Muscle of back (tissue), 11 donors: Measurements from ENCODE around the gene MAP4K1. TPM values are rescaled to one million over a fixed set of nuclear protein-coding genes. Genes with fewer than 3 reads are reported as not detected.
"Not testable (repeated sequence)": the region's sequence is repeated elsewhere in the genome, so short reads cannot be mapped to it uniquely, and the experiment has no call there.

ENCODE experiments used
- DNase-seq, 3 donors: peaks; one replicate each; pipeline versions ENCODE4 v3.0.0 to v3.0.0-alpha.2; 2013
- polyA plus RNA-seq, 10 donors: library from polyadenylated mRNA; unstranded; fragments of 120-200 nt; gene quantifications; one replicate each; pipeline ENCODE4 v1.2.1, GENCODE V29; 2013; ENCODE audit not compliant: insufficient read length in 10 of 10

MAP4K1 gene
- polyA plus RNA-seq, 10 donors = 2.7 to 19.2 (median 9.1) TPM

DNA sequence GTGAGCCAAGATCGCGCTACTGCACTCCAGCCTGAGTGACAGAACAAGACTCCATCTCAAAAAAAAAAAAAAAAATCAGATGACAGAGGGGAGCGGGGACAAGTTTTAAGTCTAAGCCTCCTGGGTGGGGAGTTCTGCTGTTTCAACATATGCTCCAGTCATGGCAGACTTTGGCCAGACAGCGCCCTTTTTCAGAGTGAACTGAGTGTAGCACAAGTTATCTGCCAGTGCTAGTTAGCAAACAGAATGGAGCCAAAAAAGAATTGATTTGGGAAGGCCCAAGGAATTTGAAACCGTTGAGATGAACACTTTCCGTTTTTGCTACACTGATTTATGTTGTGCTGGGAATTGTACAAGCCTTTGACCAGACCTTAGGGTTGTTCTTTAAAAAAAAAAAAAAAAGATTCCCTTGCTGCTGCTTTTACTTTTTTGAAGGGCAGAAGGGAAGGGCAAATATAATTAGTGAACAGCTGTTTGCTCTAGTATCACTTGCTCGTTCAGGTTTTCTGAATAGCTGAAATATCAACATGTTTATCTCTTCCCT lies 35.3 kb upstream of the MAP4K1 start:
- DNase-seq = peak in 1 of 3 donors; percentile 68

DNA sequence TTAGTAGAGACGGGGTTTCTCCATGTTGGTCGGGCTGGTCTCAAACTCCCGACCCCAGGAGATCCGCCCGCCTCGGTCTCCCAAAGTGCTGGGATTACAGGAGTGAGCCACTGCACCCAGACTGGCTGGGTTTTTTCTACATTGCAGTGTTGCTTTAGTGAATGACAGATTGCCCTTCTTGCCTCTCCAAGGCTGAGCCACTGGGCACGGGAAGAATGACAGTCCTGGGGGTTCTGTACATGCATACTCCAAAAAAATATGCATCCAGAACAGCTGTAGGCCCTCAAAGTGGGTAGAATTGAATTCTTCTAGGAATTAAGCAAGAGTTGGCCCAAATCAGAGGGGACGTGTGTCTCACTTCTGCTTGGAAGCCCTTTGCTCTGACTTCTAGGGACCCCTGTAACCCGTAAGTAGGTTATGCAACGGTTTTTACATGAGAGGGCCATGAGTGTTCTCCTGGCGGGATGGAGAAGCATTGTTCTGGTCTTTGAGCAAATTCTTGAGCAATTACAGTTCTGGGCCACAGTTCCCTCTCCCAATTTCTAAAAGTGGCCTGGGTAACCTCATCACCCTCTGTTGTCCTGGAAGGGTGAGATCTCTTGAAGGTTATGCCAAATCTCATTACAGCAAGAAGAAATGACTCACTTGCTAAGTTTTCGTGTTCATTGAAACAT lies 33.3 kb upstream of the MAP4K1 start:
- DNase-seq = no peak

DNA sequence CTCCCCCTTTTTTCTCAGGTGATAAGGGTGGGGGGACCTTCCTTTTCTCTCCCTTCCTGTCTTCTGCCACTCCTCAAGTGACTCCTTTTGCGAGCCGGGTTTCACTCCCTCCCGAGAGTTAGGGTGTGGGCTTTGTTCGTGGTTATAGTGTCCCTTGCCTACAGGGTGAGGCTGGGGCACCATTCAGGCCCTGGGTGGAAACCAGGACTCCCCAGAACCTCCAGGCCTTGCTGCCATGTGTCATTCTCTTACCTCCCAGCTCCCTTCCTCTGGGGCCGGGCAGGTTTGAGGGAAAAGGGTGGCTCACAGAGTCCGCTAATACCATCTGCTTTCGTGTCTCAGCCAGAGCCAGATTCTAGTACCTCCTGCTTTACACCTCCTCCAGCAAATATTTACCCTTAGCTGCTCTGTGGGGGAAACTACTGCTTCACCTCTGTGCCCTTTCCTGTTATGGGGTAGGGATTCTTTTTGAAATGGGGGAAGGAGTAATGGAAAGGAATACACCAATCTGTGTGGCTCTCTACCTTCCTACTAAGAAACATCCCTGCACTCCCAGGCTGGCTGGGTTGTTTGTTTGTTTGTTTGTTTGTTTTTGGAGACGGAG lies 32.5 kb upstream of the MAP4K1 start:
- no peak for DNase-seq

DNA sequence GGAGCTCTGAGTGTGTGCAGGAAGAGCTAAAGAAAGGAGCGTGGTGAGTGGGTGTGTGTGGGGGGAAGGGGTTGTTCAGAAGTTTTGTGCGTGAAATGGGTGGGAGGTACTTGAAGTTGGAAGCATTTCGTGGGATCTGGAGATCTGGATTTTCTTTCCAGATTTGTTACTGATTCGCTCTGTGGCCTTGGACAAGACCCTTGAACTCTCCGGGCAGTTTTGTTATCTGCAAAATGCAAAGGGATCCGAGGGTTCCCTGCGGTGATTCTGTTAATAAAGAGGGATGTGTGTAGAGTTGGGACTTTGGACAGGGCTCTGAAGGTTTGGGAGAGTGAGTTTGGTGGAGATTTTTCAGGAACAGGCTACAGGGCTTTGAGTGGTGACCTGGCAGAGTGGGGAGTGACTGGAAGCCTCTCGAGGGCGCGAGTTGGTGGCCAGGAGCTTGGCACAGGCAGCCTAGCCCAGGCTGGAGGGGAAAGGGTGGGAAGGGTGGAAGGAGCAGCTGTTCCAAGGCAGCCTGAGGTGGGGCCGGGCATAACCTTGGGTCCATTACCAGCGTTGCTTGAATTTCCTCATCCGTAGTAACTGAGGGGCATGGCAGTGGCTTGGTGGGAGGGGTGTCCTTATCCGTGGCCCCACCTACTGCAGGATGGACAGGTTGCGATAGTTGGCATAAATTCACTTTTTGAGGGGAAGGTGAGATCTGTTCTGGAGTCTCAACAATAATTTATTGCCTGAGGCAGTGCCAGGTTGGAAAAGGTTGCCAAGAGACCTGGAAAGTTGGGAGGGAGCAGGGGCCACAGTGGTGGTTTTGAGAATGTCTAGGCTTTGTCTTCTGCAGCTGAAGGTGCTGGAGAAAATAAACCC lies 31.8 kb upstream of the MAP4K1 start:
- no peak for DNase-seq

DNA sequence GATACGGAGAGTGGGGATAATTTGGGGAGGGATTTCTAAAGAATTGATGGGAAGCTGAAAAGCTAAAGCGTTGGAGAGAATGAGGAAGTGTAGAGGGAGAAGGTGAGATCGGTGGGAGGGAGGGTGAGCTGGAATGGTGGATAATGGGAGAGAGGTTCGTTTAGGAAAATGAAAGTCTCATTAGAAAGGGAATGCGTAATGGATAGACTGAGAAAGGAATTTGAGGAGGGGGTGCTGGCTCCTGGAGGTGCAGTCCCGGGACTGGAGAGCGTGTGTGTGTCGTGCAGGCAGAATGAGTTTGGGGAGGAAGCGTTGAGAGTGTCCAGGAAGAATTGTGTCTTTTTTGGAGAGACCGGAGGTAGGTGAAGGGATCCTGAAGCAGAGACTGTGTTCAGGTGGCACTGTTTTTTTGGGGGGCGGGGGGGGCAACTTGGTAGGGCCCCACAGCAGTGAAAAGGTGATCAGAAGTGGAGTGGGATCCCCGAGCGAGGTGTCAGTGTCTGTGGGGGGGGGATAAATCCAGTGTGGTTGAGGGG lies 31.1 kb upstream of the MAP4K1 start:
- peak in 1 of 3 donors; percentile 34 for DNase-seq

DNA sequence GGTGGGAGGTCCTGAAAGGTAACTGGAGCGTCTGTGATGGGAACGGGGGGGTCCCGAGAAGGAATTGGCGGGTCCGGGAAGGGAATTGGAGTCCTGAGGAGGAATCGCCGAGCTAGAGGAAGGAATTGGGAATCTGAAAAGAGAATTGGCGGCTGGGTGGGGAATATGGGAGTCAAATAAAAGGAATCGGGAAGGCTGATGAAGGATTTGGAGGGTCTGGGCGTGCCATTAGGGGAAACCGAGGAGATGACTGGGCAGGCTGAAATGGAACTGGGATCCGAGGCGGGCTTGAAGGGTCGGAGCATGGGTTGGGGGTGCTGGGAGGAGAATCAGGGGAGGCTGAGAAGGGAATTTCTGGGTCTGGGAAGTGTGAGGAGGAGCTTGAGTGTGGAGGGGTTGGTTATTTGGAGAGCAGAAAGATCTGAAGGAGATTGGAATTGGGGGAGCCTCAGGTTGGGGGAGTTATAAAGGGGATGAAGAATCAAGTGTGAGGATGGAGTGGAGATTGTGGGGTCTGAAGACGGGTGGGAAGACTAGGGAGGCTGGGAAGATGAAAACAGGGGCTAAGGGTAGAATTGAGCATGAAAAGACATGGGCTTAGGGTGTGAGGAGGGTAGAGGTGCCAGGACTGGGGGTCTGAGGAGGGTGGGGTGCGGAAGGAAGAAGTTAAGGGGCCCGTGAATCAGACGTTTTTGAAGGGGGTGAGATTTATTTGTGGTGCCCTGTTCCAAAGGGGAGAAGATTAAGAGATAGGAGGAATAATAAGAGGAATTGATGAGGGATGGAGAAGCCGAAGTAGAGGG lies 30.4 kb upstream of the MAP4K1 start:
- DNase-seq = no peak

DNA sequence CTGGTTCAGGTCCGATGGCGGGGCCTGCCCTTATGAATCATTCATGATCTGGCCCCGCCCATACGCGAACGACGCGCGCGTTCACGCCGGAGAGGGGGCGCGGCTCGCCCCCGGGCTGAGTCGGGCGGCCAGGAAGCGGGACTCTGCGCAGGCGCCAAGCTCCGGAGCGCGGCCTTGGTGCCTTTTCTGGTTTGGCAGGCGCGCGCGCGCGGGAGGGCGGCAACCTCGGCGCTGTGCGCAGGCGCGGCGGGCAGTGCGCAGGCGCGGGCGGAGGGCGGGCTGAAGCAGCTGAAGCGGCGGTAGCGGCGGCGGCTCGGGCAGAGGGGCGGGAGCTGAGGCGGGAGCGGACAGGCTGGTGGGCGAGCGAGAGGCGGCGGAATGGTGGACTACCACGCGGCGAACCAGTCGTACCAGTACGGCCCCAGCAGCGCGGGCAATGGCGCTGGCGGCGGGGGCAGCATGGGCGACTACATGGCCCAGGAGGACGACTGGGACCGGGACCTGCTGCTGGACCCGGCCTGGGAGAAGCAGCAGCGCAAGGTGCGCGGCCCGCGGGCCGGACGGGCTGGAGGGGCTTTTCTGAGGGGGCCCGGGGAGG lies 29.7 kb upstream of the MAP4K1 start, which contains the start of gene ACTN4:
TSS of gene ACTN4 (plus strand) at position 282 of the 598 bp plus-strand sequence. CDS start at position 379, 97 bp downstream.
- DNase-seq = peak; percentile 99

DNA sequence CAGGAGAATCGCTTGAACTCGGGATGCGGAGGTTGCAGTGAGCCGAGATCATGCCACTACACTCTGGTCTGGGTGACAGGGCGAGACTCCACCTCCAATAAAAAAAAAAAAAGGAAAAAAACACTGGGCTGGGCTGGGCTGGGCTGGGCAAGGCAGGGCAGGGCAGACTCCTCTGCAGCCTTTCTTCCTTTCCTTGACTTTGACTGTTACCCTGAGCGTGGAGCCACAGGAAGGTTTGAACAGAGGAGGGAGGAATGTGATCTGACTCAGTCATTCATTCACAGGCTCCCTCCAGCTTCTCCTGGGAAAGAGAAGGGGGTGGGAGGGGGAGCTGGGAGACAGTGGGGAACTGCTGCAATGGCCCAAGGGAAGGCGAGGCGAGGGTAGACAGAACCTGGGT lies 27.0 kb upstream of the MAP4K1 start:
- DNase-seq = no peak

DNA sequence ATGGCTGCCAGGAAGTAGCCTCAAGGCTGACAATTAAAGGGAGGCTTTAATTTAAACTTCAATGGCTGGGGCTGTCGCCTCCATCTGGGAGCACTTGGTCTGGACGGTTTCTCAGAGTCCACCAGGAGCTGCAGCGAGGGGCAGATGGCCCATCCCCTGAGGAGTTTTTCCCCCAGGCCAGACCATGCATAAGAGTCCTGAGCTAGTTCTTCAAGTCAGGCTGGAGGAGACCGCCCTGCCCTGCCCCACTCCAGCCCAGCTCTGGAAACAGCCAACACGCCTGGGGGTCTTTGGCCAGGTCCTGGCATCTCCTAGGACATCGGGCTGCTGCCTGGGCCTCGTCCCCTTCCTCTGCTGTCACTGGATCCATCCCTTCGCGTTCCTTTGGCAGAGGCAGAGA lies 24.4 kb upstream of the MAP4K1 start:
- DNase-seq = no peak

DNA sequence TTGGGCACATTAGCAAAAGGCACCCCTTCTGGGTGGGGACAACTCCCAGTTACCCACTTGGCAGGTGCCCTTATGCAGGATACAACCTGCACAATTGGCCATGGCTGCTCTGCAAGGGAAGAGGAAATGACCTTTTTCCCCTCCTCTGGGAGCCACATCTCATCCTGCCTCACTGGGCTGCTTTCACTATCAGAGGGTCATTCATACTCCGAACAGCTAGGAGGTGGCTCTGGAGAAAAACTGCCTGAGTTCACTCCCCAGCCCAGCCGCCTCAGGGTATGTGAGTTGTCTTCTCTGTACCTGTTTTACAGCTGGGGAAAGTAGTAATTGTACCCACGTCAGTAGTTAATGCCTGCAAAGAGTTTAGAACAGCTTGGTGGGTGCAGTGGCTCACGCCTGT lies 22.6 kb upstream of the MAP4K1 start:
- no peak for DNase-seq

DNA sequence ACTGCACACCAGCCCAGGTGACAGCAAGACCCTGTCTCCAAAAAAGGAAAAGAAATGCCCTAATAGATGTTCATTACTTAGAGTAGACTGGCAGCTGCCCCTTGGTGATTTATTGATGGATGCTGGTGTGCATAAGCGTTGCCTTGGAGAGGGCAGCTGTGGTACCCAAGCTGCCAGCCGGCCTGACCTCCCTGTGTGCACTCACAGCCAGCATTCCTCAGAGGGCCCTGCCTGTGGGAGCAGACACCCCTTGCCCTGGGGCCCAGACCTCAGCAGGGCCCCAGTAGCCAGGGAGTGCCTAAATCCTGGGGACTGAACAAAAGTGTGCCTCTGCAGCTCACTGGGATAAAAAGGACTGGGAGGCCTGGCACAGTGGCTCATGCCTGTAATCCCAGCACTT lies 21.9 kb upstream of the MAP4K1 start:
- DNase-seq = no peak

DNA sequence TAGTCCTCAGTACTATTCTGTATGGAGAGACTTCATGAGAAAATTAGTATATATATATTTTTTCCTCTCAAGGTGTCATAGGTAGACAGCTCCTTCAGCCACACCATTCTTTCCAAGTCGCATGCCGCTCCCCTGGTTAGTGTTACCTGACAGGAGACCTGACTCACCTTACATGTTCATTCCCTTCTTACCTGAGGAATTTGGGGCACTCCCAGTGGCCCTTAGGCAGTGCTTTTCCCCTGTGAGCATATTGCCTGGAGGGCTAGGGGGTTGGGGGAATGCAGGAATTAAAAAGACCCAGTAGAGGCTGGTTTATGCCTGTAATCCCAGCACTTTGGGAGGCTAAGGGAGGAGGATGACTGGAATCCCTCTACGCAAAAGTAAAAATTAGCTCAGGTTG lies 20.7 kb upstream of the MAP4K1 start:
- no peak for DNase-seq

DNA sequence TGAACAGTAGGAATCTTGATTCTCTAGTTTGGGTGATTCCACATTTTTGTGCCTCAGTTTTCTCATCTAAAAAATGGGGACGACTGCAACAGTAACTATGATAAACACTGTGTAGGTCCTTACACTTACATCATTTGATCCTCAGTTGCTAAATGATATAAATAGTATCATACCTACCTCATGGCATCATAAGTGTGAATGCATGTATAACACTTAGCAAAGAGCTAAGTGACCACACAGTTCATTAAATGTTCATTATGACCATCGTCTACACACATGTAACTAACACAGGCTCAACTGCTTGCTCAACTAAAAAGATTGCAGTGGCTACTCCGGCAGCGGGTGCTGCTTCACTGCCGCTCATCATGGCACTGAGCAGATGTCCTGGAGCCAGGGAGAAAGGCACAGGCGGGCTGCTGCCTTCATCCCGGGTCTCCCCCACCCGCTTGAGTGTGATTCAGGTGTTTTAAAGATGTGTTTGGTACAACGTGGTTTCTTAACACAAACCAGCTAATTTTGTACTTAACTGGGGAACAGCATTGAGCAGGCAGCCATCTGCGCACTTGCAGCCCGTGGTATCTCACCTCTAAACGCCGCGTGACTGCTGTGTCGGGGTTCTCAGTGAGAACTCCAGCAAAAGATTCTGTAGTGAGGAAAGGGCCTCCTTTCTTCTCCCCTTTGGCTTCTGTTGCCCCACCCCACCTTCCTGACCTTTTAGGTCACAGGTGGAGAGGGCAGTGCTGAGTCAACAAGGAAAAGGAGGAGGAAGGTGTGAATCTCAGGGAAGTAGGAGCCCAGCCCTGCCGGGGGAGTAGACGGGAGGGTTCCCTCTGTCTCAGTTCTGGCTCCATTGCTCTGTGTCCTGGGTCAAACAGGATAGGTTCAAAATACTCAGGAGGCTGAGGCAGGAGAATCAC lies 18.0 kb upstream of the MAP4K1 start:
- DNase-seq = no peak

DNA sequence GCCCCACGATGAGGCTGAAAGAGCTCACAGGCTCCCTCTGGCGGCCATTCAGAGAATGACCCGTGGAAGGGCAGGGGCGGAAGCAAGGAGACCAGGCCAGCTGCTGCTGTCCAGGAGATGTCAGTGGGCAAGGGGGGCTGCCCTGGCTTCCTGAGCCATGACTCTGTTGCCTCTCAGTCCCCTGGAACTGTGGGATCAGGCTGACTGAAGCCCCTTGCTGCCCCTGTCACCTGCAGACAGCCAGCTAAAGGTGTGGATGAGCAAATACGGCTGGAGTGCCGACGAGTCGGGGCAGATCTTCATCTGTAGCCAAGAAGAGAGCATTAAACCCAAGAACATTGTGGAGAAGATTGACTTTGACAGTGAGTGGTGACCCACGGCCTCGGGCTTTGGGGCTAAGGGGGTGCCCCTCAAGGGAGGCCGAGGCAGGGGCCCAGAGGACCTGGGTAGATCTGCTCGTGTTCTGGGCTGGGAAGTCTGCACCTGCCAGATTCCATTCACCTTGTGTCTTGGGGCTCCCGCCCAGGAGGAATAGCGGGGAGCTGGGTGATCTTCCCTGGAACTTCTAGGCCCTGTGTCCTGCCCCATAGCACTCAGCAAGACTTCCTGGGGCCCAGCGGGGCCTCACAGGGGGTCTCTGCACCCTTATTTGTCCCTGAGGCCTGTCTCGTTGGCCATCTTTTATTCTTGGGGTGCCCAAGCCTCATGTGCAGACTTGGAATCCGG lies 17.2 kb upstream of the MAP4K1 start:
- peak in 2 of 3 donors; percentile 80 to 87 for DNase-seq

DNA sequence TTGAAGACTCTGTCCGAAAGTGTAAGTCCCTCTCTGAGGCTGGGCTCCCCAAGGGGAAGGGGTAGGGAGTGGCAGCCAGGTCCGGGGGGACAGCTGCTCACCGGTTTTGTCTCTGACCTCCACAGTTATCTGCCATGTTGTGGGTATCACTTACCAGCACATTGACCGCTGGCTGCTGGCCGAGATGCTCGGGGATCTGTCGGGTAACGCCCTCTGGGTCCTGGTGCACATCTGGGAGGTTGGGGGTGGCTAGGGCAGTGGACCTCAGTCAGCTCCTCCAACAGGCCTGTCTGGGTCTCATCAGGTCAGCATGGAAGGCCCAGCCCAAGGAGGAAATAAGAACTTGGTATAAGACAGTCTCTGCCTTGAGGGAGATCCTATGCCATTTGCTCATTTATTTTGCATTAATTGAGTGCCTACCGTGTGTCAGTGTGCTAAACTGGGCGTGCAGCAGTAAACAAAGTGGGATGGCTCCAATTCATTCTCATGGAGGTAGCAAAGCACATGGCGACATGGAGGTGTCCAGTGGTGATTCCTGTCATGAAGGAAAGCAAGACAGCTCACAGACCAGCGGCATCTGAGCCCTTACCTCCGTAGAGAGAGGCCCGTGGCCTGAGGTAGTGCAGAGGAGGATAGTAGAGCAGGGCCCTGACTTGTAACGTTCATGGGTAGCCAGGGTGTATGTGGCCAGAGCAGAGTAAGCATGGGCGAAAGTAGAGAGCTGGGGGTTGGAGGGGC lies 14.9 kb upstream of the MAP4K1 start:
- DNase-seq = no peak

DNA sequence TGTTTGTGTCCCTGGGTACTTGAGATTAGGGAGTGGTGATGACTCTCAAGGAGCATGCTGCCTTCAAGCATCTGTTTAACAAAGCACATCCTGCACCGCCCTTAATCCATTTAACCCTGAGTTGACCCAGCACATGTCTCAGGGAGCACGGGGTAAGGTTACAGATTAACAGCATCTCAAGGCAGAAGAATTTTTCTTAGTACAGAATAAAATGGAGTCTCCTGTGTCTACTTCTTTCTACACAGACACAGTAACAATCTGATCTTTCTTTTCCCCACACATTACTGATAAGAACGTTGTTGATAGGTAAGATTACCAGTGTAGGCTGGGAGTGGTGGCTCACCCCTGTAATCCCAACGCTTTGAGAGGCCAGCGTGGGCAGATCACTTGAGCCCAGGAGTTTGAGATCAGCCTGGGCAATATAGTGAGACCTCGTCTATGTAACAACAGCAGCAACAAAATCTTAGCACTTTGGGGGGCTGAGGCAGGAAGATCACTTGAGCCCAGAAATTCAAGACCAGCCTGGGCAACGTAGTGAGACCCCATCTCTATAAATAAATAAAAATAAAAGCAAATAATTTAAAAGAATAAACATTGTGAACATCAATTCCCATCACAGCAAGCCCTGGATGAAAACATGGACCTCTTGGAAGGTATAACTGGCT lies 14.2 kb upstream of the MAP4K1 start:
- not testable (repeated sequence) for DNase-seq

DNA sequence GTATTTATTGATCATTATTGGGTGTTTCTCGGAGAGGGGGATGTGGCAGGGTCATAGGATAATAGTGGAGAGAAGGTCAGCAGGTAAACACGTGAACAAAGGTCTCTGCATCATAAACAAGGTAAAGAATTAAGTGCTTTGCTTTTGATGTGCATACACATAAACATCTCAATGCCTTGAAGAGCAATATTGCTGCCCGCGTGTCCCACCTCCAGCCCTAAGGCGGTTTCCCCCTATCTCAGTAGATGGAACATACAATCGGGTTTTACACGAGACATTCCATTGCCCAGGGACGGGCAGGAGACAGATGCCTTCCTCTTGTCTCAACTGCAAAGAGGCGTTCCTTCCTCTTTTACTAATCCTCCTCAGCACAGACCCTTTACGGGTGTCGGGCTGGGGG lies 13.5 kb upstream of the MAP4K1 start:
- DNase-seq = not testable (repeated sequence)

DNA sequence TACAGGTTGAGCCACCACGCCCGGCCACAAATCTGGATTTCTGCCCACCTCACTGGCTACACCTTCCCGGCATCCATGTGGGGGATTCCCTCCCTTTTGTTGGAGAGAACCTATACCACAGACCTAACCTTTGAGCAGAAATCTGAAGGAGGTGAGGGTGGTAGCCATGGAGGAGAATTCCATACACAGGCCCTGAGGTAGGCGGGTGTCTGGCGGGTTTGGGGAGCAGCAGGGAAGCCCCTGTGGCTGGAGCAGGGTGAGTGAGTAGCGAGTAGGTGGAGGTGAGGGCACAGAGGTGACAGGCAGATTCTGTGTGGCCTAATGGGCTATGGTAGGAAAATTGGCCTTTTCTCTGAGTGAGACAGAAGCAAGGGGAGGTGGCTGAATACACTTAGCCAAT lies 11.8 kb upstream of the MAP4K1 start:
- no peak for DNase-seq
